Medulla oblongata (tissue), 1 donor: ENCODE measurements around the gene DYNC1H1.
"Not testable (repeated sequence)": the region's sequence is repeated elsewhere in the genome, so short reads cannot be mapped to it uniquely, and the experiment has no call there.

Source experiments
- DNase-seq: peaks from one replicate; pipeline ENCODE4 v3.0.0-alpha.2; 2015; ENCODE audit errors: extremely low spot score

The DYNC1H1 gene

DNA sequence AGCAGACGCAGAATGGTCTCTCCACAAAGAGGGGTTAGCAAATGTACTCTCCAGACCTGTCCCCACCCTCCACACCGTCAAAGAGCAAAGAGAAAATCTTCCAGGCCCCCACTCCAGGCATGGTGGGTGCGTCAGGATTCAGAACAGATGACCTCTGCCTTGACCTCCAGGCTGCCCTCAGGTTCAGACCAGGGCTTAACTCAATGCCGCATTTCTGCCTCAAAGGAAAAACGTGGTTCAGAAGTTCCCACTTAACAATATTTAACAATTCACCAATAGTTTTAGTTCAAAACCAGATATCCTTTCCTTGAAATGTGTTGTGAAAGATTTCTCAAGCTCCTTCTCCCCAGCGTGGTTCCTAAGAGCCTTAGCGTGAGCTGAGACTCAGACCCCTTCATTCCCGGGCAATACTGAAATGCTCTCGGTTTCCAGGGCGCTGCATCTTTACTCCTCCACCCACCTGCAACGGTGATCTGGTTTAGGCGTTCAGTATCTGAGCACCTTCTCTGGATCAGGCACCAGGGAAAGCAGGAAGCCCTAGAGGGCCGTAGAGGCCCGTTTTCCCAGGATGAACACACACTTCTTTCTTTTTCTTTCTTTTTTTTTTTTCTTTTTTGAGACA lies 99.5 kb downstream of the DYNC1H1 start:
- no peak for DNase-seq

- not testable (repeated sequence) for DNase-seq
These were observed 100.2 kb downstream of the DYNC1H1 start for GRCh38 chr14:102064590-102064989.

GRCh38 chr14:102066041-102066451 lies 101.7 kb downstream of the DYNC1H1 start:
- no peak for DNase-seq

DNA sequence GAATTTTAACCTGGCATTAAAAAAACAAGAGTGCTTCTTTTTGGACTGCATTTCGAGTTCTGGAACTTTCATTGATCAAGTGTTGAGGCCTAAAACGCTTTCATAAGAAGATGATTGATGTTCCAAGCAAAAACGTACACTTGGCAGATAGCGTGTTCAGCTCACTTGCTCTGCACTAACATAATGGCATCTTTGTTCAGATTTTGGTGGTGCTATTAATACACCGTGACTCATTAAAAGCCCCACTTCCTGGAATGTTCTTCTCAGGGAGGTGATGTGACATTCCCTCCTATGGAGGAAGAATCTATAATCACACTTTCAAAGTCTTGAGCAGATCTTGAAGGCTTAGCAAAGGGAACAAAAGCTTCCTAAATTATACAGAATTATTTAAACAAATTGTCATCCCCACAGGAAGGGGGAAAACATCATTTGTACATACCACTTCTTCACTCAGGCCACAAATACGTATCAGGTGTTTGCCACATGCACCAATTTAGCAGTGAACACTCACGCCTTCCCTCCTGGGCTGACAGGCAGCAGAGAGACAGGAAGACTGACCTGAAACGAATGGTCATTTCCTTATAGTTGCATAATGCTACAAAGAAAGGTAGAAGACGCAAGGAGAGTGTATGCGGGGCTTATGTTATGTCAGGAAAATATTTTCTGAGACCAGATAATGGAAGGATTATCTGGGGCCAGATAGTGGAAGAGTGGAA lies 107.1 kb downstream of the DYNC1H1 start:
- no peak for DNase-seq

DNA sequence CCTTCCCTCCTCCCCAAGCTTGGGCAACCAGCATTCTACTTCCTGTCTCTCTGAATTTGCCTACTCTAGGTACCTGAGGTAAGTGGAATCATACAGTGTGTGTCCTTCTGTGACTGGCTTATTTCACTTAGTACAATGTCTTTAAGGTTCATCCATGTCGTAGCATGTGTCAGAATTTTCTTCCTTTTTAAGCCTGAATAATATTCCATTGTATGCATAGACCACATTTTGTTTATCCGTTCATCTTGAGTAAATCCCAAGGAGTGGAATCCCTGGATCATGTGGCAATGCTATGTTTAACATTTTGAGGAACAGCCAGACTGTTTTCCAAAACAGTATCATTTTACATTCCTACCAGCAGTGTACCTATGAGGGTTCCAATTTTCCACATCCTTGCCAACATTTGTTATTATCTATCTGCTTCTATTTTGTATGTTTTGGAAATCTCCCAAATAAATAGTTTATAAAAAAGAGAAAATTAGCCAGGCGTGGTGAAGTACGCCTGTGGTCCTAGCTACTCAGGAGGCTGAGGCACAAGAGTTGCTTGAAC lies 110.1 kb downstream of the DYNC1H1 start:
- no peak for DNase-seq

DNA sequence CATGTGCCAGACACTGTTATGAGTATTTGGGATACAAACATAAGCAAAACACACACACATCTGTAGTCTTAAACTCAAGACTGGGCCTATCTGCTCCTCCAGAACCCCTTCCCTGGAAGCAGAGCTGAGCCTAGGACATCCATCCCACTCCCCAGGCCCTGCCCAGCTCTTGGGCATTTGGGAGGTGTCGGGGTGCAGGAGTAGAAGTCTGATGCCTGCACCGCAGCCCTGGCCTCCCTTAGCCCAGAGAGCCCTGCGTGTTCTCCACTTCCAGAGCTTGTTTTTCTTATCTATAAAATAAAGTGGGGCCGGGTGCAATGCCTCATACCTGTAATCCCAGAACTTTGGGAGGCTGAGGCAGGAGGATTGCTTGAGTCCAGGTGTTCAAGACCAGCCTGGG lies 110.8 kb downstream of the DYNC1H1 start:
- DNase-seq, result no peak

GRCh38 chr14:102077382-102077709 lies 113.0 kb downstream of the DYNC1H1 start:
- no peak for DNase-seq

- peak; percentile 22 for DNase-seq
These were observed 114.0 kb downstream of the DYNC1H1 start for GRCh38 chr14:102078361-102078791.

GRCh38 chr14:102078831-102079699 lies 114.7 kb downstream of the DYNC1H1 start:
- peak; percentile 69 for DNase-seq

DNA sequence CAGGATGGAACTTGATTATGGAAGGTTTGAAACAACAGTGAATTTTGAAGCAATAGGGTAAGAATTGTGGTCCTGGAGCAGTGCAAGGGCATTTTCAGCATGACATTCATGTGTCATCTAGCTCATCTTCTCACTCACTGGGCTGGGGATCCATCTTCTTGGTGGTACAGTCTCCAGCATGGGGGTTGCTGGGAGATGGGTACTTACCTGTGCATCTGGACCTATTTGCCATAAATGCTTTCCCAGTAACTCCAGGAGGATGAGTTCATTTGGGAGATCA lies 115.3 kb downstream of the DYNC1H1 start:
- no peak for DNase-seq

GRCh38 chr14:102080183-102081080 lies 116.1 kb downstream of the DYNC1H1 start:
- peak; percentile 70 for DNase-seq

- peak; percentile 53 for DNase-seq
These were observed 117.1 kb downstream of the DYNC1H1 start for GRCh38 chr14:102081231-102082080.

GRCh38 chr14:102084522-102084921 lies 120.1 kb downstream of the DYNC1H1 start:
- DNase-seq, result peak; percentile 41

DNA sequence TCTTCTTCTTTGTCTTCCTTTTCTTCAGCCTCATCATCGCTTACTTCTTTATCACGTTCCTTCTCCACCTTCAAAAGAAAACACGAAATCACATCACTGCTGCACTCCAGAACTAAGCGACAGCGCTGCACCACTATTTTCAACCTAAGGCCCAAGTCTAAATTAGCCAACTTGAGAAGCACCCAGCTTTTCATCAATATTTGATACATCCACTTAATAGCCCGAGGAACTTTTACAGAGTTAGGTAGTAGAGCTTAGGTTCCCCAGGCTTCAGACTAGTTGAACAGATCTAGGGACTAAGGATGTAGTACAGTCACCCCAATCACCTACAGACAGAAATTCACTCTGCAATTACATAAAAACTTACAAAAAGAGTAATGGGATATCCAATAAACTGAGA lies 120.6 kb downstream of the DYNC1H1 start:
- peak; percentile 48 for DNase-seq

DNA sequence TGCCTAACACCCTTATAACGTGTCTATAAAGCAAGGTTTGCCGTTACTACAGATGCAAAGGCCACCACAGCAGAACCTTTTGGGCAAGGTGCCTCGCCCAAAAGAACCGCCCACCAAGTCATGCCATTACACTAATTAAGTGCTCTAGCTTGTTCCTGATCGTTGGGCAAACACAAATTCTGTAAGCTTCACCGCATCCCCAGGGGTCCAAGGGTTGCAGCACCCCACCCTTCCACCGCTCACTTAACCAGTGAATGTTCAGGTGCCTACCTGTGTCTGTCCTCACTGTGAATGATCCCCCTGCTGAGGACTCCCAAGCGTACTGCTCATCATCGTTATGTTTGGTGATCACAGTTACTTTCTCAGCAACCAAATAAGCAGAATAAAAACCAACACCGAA lies 121.1 kb downstream of the DYNC1H1 start:
- DNase-seq, result peak; percentile 35

GRCh38 chr14:102085948-102086708 lies 121.8 kb downstream of the DYNC1H1 start:
- DNase-seq, result peak; percentile 68

DNA sequence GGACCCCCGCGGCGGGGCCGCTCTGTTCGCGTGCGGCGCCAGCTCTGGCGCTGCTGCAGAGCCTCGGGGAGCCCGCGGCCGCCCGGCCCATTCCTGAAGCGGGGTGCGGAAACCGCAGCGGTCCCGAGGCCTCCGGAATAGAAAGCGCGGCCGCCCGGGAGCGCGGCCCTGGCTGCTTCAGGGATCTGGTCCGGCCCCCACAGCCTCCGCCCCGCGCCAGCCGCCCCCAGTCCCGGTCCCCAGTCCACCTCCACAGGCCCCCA lies 122.3 kb downstream of the DYNC1H1 start:
- DNase-seq, result no peak

DNA sequence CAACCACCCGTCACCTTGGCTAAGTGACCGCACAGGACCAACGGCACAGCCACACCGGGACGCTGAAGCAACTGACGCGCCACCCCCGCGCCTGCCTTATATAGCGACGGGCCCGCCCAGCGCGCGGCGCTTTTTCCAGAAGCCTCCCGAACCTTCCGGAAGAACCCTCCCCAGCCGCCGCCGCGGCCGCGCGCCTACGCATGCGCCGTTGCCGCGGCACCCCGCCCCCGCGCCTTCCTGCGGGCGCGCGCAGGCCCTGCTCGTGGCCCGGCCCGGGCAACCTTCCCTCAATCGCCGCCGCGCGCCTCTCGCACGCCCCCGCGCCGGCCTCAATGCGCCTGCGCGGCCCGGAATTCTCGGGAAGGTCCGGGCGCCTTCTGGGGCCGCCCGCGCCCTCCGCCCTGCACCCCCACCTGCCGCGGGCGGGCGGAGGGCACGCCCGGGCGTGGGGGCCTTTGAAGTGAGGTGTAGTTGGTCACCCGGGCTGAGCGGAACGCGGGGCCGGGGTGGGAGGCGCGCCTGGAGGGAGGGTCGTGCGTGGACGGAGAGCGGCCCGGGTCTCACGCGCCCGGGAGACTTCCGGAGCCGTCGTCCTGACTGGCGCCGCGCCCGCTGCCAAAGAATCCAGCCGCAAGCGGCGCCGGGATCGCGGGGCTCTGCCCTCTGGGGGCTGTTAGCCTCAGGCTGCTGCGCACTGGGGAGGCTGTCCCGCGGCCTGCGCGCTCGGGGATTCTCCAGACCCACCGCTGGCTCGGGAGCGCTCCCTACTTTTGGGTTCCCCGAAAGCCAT lies 122.8 kb downstream of the DYNC1H1 start, which contains the start of gene HSP90AA1:
Gene HSP90AA1 (minus strand): TSS at position 73 of the 790 bp plus-strand sequence. CDS start 666 bp downstream, outside the sequence.
- peak; percentile 93 for DNase-seq

GRCh38 chr14:102087762-102088011 lies 123.3 kb downstream of the DYNC1H1 start:
- DNase-seq, result no peak
